ENCODE results near the gene GMNN. TPM values are rescaled to one million over a fixed set of nuclear protein-coding genes. Genes with fewer than 3 reads are reported as not detected.

Gene GMNN
- total RNA-seq, 1 donor from 2014 or later = 10.0 TPM

DNA sequence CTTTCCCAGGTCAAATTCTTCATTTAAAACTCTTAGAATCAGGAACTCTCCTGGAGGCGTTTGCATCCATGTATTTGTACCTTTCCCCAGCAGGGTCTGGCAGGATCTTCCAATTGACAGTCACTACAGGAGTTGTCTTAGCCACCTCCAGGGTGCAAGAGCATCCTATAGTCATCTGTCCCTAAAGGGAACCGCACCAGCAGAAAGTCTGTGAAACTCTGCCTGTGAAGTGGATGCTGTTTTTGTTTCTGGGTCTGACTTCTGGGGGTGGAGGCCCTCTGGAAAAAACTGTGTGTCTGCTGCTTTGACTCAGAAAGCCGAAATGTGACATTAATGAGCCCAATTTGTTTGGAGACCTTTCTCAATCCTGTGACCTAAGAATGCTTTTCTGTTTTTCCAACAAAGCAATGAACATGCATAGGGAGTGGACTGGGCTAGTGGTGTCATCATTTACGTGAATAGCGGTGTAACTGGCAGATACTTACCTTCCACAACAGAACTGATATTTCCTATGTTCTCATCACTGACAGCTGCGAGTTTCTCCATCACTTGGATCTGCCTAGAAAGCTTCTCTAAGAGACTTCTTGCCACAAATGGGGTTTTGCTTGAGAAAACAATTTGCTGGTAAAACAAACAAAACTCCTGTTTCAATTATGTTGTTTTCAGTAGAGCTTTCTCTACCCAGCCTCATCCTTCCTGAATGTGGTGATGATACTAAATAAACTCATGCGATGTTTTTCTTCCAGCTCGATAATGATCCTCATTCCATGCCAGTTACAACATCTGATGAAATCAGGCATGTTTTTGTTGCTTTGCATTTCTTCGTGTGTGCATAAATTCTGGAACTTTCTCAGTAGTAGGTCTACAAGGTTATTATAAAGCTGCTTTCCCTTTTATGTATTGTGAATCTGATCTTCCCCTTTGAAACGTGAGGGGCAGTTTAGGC is 57.3 kb downstream of the GMNN start:
- no peak overlapping the region for H3K27ac ChIP-seq
- DNase-seq (no peak), ATAC-seq (no peak)
- no peaks in the 10 kb centered on the region for H3K36me3 ChIP-seq
- intact Hi-C loops (cut with DNase I) = no loop called here
- H3K4me3 ChIP-seq = no peak overlapping the region
- no peaks in the 10 kb centered on the region for H3K27me3 ChIP-seq
- no peaks in the 10 kb centered on the region for H3K4me1 ChIP-seq
- TF ChIP-seq, protein P1, sequence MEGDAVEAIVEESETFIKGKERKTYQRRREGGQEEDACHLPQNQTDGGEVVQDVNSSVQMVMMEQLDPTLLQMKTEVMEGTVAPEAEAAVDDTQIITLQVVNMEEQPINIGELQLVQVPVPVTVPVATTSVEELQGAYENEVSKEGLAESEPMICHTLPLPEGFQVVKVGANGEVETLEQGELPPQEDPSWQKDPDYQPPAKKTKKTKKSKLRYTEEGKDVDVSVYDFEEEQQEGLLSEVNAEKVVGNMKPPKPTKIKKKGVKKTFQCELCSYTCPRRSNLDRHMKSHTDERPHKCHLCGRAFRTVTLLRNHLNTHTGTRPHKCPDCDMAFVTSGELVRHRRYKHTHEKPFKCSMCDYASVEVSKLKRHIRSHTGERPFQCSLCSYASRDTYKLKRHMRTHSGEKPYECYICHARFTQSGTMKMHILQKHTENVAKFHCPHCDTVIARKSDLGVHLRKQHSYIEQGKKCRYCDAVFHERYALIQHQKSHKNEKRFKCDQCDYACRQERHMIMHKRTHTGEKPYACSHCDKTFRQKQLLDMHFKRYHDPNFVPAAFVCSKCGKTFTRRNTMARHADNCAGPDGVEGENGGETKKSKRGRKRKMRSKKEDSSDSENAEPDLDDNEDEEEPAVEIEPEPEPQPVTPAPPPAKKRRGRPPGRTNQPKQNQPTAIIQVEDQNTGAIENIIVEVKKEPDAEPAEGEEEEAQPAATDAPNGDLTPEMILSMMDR (IDR thresholded peaks at IDR 0.05) = no peak
- no peaks in the 10 kb centered on the region for H3K9me3 ChIP-seq

- Histone ChIP-seq H3K4me3 (no peak overlapping the region), H3K4me1 (no peaks in the 10 kb centered on the region), H3K36me3 (no peaks in the 10 kb centered on the region), H3K27me3 (no peaks in the 10 kb centered on the region), H3K9me3 (no peaks in the 10 kb centered on the region), H3K27ac (no peak overlapping the region)
- intact Hi-C loops (cut with DNase I) = no loop called here
- ATAC-seq = no peak
- TF ChIP-seq, protein P1 (IDR thresholded peaks at IDR 0.05) = no peak
- no peak for DNase-seq
These were observed 58.1 kb downstream of the GMNN start for GRCh38 chr6:24832794-24833193.

- Histone ChIP-seq H3K27ac (no peak overlapping the region), H3K4me3 (no peak overlapping the region), H3K36me3 (no peaks in the 10 kb centered on the region), H3K27me3 (no peaks in the 10 kb centered on the region), H3K4me1 (no peaks in the 10 kb centered on the region), H3K9me3 (no peaks in the 10 kb centered on the region)
- intact Hi-C loops (cut with DNase I) = no loop called here
- TF ChIP-seq, protein P1 (IDR thresholded peaks at IDR 0.05) = no peak
- no peak for ATAC-seq
- DNase-seq = no peak
These were observed 59.1 kb downstream of the GMNN start for GRCh38 chr6:24833711-24834386.

Other genes starting within 250 kb of the GMNN start
- 1.1 TPM for gene KIAA0319, start 128.7 kb upstream of the GMNN start, total RNA-seq
- 42.3 TPM for gene TDP2, start 108.0 kb upstream of the GMNN start, total RNA-seq
- 28.1 TPM for gene ACOT13, start 107.9 kb upstream of the GMNN start, total RNA-seq
- gene C6orf62, start 55.8 kb upstream of the GMNN start, total RNA-seq = 120 TPM
- gene ARMH2, start 24.0 kb downstream of the GMNN start, total RNA-seq = not detected
- 25.6 TPM for gene RIPOR2, start 161.0 kb downstream of the GMNN start, total RNA-seq

All from upper lobe of right lung (tissue), 1 donor.